Hepatocyte (in vitro differentiated cells): Measurements from ENCODE around the gene ARHGAP10. TPM values are rescaled to one million over a fixed set of nuclear protein-coding genes. Genes with fewer than 3 reads are reported as not detected.
A peak's percentile ranks its signal among the peaks of the same experiment; 100 is the strongest.

Experiments used
- DNase-seq: peaks from one replicate; pipeline ENCODE4 v3.0.0-alpha.2; 2016; ENCODE audit warnings: low spot score
- H2AFZ ChIP-seq: fragments of 200-600 bp; sonication (generic); 2 replicates; pipeline ENCODE4 v1.6.0; 2016; ENCODE audit warnings: antibody characterized with exemption, mild to moderate bottlenecking
- H3K27ac ChIP-seq: fragments of 200-600 bp; sonication (generic); 2 replicates; pipeline ENCODE4 v1.5.1; 2016; ENCODE audit warnings: mild to moderate bottlenecking
- H3K27me3 ChIP-seq: fragments of 200-600 bp; sonication (generic); 2 replicates; pipeline ENCODE4 v1.6.1; 2016
- H3K36me3 ChIP-seq: fragments of 200-600 bp; sonication (generic); replicated peaks from 2 replicates; pipeline ENCODE4 v1.5.1; 2016; ENCODE audit warnings: low read depth; ENCODE audit not compliant: insufficient read depth
- H3K4me1 ChIP-seq: fragments of 200-600 bp; sonication (generic); 2 replicates; pipeline ENCODE4 v1.5.1; 2016; ENCODE audit warnings: mild to moderate bottlenecking, moderate library complexity; ENCODE audit not compliant: insufficient read depth
- H3K4me2 ChIP-seq: fragments of 200-600 bp; sonication (generic); 2 replicates; pipeline ENCODE4 v1.6.0; 2016
- H3K4me3 ChIP-seq: fragments of 200-600 bp; sonication (generic); 2 replicates; pipeline ENCODE4 v1.5.1; 2016; ENCODE audit warnings: mild to moderate bottlenecking
- H3K79me2 ChIP-seq: fragments of 200-600 bp; sonication (generic); 2 replicates; pipeline ENCODE4 v1.6.0; 2017; ENCODE audit warnings: mild to moderate bottlenecking
- H3K9me2 ChIP-seq: fragments of 200-600 bp; sonication (generic); replicated peaks from 2 replicates; pipeline ENCODE4 v1.6.0; 2017; ENCODE audit warnings: mild to moderate bottlenecking; ENCODE audit not compliant: insufficient read depth
- H3K9me3 ChIP-seq: fragments of 200-600 bp; sonication (generic); 2 replicates; pipeline ENCODE4 v1.5.1; 2016; ENCODE audit warnings: low read depth, mild to moderate bottlenecking
- H4K20me1 ChIP-seq: fragments of 200-600 bp; sonication (generic); 2 replicates; pipeline ENCODE4 v1.6.0; 2016; ENCODE audit warnings: mild to moderate bottlenecking; ENCODE audit not compliant: insufficient read depth, poor library complexity, severe bottlenecking
- EZH2 ChIP-seq: fragments of 200-600 bp; sonication (generic); IDR thresholded peaks from 2 replicates; pipeline ENCODE4 v1.6.1; 2016; ENCODE audit warnings: antibody characterized with exemption, mild to moderate bottlenecking, borderline replicate concordance
- EZH2phosphoT487 ChIP-seq: fragments of 200-600 bp; sonication (generic); IDR thresholded peaks from one replicate; pipeline ENCODE4 v1.6.1; 2018; ENCODE audit warnings: antibody characterized with exemption, mild to moderate bottlenecking, low read depth, moderate library complexity; ENCODE audit not compliant: unreplicated experiment, severe bottlenecking
- WGBS: methylation state at CpG from one replicate; pipeline ENCODE4 v1.1.6; 2016; ENCODE audit warnings: low lambda C conversion rate; ENCODE audit errors: missing lambda C conversion rate; 5-methylcytosine and 5-hydroxymethylcytosine counted together
- polyA plus RNA-seq: library from polyadenylated mRNA; unstranded; fragments of >200 nt; fragmentation: Nextera tagmentation; extraction: Ambion mirVana; gene quantifications from 2 replicates; pipeline ENCODE4 v1.2.1, GENCODE V29; 2016
- total RNA-seq: library from RNA; depleted of rRNA; stranded (reverse); fragments of >200 nt; gene quantifications from 2 replicates; pipeline ENCODE4 v1.2.3, GENCODE V29; 2014
- TF ChIP-seq, protein P1 (sequence below): fragments of 200-600 bp; sonication (generic); IDR thresholded peaks from 2 replicates; pipeline ENCODE4 v1.5.1; 2016; ENCODE audit warnings: antibody characterized with exemption, mild to moderate bottlenecking; ENCODE audit not compliant: poor library complexity

Gene ARHGAP10
- total and polyA plus RNA-seq, 2 experiments from 2014 or later, result 16.8 to 23.4 TPM

DNA sequence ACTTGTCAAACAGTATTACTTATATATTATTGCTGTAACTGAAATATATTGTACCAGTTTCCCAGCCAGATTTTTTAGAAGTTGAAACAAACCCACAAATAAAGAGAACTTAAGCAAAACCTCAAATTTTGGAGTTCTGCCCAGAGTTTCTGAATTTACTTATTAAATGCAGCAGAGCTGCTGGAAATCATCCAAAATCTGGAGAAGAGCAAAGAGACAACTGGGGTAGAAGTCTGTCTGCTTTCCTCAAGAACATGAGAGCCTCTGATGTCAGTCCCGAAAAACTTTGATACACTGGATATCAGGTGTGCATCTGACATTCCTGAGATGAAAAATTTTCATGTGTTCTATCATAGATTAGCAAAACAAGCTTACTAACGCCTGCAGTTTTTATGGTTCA lies 384.4 kb downstream of the ARHGAP10 start:
- WGBS, result 69% methylated on average over 2 of the region's 2 CpGs
- Histone ChIP-seq H3K9me2 (no peaks in the 10 kb centered on the region), H3K27me3 (no peaks in the 10 kb centered on the region), H3K4me2 (no peak overlapping the region), H3K27ac (no peak overlapping the region), H3K4me3 (no peak overlapping the region), H4K20me1 (no peaks in the 10 kb centered on the region), H2AFZ (no peak overlapping the region), H3K9me3 (no peaks in the 10 kb centered on the region), H3K36me3 (no peaks in the 10 kb centered on the region), H3K79me2 (no peaks in the 10 kb centered on the region), H3K4me1 (no peaks in the 10 kb centered on the region)
- TF ChIP-seq, protein P1, sequence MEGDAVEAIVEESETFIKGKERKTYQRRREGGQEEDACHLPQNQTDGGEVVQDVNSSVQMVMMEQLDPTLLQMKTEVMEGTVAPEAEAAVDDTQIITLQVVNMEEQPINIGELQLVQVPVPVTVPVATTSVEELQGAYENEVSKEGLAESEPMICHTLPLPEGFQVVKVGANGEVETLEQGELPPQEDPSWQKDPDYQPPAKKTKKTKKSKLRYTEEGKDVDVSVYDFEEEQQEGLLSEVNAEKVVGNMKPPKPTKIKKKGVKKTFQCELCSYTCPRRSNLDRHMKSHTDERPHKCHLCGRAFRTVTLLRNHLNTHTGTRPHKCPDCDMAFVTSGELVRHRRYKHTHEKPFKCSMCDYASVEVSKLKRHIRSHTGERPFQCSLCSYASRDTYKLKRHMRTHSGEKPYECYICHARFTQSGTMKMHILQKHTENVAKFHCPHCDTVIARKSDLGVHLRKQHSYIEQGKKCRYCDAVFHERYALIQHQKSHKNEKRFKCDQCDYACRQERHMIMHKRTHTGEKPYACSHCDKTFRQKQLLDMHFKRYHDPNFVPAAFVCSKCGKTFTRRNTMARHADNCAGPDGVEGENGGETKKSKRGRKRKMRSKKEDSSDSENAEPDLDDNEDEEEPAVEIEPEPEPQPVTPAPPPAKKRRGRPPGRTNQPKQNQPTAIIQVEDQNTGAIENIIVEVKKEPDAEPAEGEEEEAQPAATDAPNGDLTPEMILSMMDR, result no peak
- TF ChIP-seq EZH2phosphoT487, result no peak
- TF ChIP-seq EZH2, result no peak
- DNase-seq, result peak; percentile 74

DNA sequence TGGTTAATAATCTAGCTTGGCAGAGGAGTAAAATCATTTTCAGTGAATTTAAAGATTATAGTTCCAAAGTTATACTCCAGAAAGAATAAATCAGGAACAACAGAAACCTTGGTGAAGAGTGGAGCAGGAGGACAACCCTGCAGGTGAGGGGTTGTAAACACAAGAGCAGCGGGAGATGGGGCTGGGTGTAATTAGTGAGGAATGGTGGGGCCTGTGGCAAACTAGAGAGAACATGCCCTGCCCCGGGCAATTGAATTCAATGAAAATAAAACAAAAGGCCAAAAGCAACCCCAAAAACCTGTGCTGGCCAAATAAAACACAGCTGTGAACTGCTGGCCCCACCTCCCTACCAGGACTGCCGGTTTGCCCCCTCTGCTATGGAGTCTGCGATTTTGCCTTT lies 385.1 kb downstream of the ARHGAP10 start:
- H3K4me1 ChIP-seq, result no peaks in the 10 kb centered on the region
- no peak for TF ChIP-seq EZH2phosphoT487
- TF ChIP-seq EZH2, result no peak
- TF ChIP-seq, protein P1, result no peak
- no peak overlapping the region for H3K4me2 ChIP-seq
- H2AFZ ChIP-seq, result no peak overlapping the region
- no peaks in the 10 kb centered on the region for H3K79me2 ChIP-seq
- DNase-seq, result no peak
- H4K20me1 ChIP-seq, result no peaks in the 10 kb centered on the region
- H3K27me3 ChIP-seq, result no peaks in the 10 kb centered on the region
- H3K9me3 ChIP-seq, result no peaks in the 10 kb centered on the region
- 85% methylated on average over 4 of the region's 4 CpGs for WGBS
- no peak overlapping the region for H3K4me3 ChIP-seq
- H3K36me3 ChIP-seq, result no peaks in the 10 kb centered on the region
- no peaks in the 10 kb centered on the region for H3K9me2 ChIP-seq
- no peak overlapping the region for H3K27ac ChIP-seq

DNA sequence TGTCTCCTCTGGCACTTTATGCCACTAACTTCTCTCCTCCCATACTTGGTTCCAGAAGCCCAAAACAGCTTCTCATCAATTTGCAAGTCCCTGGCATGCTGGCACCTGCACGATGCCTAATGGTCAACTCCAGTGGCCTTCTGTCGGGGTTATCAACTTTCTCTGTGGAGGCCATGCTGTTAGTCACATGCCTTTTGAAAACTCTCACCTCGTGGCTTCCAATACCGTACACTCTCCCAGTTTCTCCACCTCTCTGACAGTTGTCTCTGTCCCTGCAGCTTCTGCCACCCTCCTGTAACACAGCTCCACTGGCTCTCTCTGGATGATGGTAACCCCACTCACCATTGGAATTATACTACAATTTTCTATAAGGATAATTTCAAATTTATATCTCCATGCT lies 386.3 kb downstream of the ARHGAP10 start:
- Histone ChIP-seq H3K4me3 (no peak overlapping the region), H3K4me2 (no peak overlapping the region), H3K4me1 (no peaks in the 10 kb centered on the region), H2AFZ (no peak overlapping the region), H3K27me3 (no peaks in the 10 kb centered on the region), H3K9me2 (no peaks in the 10 kb centered on the region), H4K20me1 (no peaks in the 10 kb centered on the region), H3K79me2 (no peaks in the 10 kb centered on the region), H3K36me3 (no peaks in the 10 kb centered on the region), H3K9me3 (peaks cover 4% of the 10 kb centered on the region), H3K27ac (no peak overlapping the region)
- no peak for DNase-seq
- WGBS, result 94% methylated on average over 4 of the region's 4 CpGs
- TF ChIP-seq EZH2 (no peak), EZH2phosphoT487 (no peak)
- TF ChIP-seq, protein P1, result no peak

DNA sequence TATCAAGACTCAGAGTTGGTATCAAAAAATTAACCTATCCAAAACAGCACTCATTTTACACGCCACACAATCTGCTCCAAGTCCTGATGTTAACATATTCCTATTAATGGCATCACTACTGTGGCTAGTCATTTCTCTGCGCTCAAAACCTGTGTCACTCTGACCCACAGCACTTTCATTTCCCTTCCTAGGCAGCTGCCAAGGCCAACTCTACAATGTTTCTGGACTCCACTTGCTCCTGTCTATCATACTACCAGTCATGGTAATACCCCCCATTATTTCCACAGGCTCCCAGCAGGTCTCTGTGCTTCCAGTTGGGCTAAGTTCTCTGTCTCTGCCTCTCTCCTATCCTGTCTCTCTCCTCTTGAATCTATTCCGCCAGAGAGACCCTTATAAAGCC lies 386.7 kb downstream of the ARHGAP10 start:
- Histone ChIP-seq H3K9me3 (peaks cover 4% of the 10 kb centered on the region), H3K27ac (no peak overlapping the region), H3K4me2 (no peak overlapping the region), H4K20me1 (no peaks in the 10 kb centered on the region), H3K4me3 (no peak overlapping the region), H3K79me2 (no peaks in the 10 kb centered on the region), H2AFZ (no peak overlapping the region), H3K27me3 (no peaks in the 10 kb centered on the region), H3K9me2 (no peaks in the 10 kb centered on the region), H3K36me3 (no peaks in the 10 kb centered on the region), H3K4me1 (no peaks in the 10 kb centered on the region)
- no peak for TF ChIP-seq EZH2
- TF ChIP-seq, protein P1, result no peak
- TF ChIP-seq EZH2phosphoT487, result no peak
- 92% methylated on average over 3 of the region's 3 CpGs for WGBS
- no peak for DNase-seq
